Rectal smooth muscle tissue (tissue), 1 donor: ENCODE data around the gene AMPH.
"Not testable (repeated sequence)": the region's sequence is repeated elsewhere in the genome, so short reads cannot be mapped to it uniquely, and the experiment has no call there.

Source experiments
- H3K27ac ChIP-seq: one replicate; pipeline ENCODE4 v1.7.0; 2013; ENCODE audit warnings: low read depth, low read length, inconsistent platforms
- H3K27me3 ChIP-seq: one replicate; pipeline ENCODE4 v1.7.0; 2013; ENCODE audit warnings: low read length; ENCODE audit not compliant: control insufficient read depth, insufficient read depth
- H3K36me3 ChIP-seq: one replicate; pipeline ENCODE4 v1.7.0; 2013; ENCODE audit warnings: low read length; ENCODE audit not compliant: control insufficient read depth, insufficient read depth
- H3K4me1 ChIP-seq: one replicate; pipeline ENCODE4 v1.7.0; 2013; ENCODE audit warnings: low read length; ENCODE audit not compliant: control insufficient read depth, insufficient read depth
- H3K4me3 ChIP-seq: one replicate; pipeline ENCODE4 v1.7.0; 2013; ENCODE audit warnings: low read length
- H3K9ac ChIP-seq: one replicate; pipeline ENCODE4 v1.7.0; 2013; ENCODE audit warnings: low read length

The AMPH gene

DNA sequence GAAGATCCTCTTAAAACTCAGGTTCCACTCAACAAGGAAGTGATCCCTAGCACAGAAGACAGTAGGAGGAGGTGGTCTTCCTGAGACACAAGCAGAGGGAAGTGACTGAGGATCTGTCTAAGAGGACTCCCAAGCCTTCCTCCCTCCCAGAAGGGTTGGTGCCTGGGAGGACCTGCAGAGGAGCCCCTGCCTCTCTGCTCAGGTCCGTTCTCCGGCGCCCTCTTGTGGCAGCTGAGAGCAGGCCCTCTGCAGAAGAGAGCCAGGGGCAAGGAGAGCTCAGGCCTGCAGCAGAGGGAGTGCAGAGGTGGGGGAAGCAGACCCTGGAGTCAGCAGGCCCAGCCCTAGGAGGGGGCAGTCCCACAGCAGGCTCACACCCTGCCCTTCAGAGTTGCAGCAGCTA, 267.8 kb downstream of the AMPH start:
- not testable (repeated sequence) for H3K9ac ChIP-seq, H3K27me3 ChIP-seq, H3K4me1 ChIP-seq, H3K36me3 ChIP-seq, H3K4me3 ChIP-seq, H3K27ac ChIP-seq

DNA sequence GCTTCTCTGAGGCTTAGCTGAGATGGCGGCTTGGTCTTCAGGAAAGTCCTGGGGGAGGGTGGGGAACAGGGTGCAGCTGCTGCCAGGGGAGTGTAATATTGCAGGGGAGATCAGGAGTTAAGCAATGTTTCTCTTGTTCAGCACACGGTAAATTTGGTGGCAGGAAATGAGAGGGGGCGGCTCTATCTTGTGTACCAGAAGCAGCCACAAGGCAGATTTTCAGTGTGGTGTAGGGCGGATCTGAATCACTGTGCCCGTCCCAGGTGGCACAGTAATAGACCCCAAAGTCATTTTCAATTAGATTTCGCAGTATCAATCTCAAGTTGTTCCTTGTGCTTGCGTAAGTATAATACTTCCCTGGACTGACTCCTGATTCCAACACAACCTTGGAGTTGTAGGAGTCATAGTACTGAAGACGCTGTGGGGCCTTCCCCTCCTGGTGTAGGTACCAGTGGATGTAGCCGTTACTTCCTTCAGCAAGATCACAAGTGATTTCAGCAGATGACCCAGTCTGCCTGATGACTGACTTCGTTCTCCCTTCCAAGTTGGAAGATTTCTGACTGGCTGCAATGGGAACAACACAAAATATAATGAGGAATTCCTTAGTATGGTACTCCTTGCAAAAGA, 268.4 kb downstream of the AMPH start:
- not testable (repeated sequence) for H3K4me3 ChIP-seq, H3K27ac ChIP-seq, H3K36me3 ChIP-seq, H3K27me3 ChIP-seq, H3K4me1 ChIP-seq, H3K9ac ChIP-seq

DNA sequence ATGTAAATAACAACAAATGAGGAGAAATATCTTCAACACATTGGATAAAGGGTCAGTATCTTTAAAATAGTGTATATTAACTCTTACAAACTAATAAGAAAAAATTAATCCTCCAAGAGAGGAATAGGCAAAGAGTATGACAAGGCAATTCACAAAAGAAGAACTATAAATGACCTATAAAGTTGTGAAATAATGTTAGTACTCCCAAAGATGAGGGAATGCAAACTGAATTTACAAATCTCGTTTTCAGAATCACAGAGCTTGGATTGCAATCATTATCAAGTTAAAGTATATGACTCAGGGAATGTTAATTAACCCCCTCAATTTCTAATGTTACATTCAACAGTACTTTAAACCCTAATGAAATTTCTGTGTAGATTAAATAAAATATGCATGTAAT, 270.4 kb downstream of the AMPH start:
- Histone ChIP-seq H3K4me1 (no peaks in the 10 kb centered on the region), H3K9ac (no peak overlapping the region), H3K27ac (no peak overlapping the region), H3K27me3 (no peaks in the 10 kb centered on the region), H3K36me3 (no peaks in the 10 kb centered on the region), H3K4me3 (no peak overlapping the region)

DNA sequence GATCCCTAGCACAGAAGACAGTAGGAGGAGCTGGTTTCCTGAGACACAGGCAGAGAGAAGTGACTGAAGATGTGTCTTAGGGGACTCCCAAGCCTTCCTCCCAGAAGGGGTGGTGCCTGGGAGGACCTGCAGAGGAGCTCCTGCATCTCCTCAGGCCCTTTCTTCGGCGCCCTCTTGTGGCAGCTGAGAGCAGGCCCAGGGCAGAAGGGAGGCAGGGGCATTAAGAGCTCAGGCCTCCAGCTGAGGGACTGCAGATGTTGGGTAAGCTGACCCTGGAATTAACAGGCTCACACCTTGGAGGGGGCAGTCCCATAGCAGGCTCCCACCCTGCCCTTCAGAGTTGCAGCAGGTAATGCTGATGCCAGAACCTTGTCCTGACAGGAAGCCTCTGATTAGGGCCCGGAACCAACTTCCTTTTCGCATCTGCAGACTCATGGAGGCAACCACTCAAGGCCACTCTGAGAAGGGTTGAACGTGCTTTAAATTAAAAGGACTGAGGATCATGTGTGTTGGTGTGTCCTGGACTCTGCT, 272.0 kb downstream of the AMPH start:
- H3K9ac ChIP-seq, H3K27ac ChIP-seq, H3K36me3 ChIP-seq, H3K4me3 ChIP-seq, H3K4me1 ChIP-seq, H3K27me3 ChIP-seq: not testable (repeated sequence)

DNA sequence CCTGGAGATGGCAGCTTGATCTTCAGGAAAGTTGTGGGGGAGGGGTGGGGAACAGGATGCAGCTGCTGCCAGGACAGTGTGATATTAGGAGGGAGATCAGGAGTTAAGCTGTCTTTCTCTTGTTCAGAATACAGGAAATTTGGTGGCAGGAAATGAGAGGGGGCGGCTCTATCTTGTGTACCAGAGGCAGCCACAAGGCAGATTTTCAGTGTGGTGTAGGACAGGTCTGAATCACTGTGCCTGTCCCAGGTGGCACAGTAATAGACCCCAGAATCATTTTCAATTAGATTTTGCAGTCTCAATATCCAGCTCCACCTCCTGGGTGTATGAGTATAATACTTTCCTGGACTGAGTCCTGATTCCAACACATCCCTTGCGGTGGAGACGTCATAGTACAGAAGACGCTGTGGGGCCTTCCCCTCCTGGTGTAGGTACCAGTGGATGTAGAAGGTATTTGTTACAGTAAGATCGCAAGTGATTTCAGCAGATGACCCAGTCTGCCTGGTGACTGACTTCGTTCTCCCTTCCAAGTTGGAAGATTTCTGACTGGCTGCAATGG, 272.8 kb downstream of the AMPH start:
- H3K4me3 ChIP-seq, H3K36me3 ChIP-seq, H3K4me1 ChIP-seq, H3K27me3 ChIP-seq, H3K27ac ChIP-seq, H3K9ac ChIP-seq: not testable (repeated sequence)

DNA sequence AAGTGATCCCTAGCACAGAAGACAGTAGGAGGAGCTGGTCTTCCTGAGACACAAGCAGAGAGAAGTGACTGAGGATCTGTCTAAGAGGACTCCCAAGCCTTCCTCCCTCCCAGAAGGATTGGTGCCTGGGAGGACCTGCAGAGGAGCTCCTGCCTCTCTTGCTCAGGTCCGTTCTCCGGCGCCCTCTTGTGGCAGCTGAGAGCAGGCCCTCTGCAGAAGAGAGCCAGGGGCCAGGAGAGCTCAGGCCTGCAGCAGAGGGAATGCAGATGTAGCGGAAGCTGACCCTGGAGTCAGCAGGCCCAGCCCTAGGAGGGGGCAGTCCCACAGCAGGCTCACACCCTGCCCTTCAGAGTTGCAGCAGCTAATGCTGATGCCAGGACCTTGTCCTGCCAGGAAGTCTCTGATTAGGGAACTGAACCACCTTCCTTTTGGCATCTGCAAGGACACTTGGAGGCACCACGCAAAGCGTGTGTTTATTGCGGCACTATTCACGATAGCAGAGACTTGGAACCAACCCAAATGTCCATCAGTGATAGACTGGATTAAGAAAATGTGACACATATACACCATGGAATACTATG, 276.8 kb downstream of the AMPH start:
- not testable (repeated sequence) for H3K4me1 ChIP-seq

DNA sequence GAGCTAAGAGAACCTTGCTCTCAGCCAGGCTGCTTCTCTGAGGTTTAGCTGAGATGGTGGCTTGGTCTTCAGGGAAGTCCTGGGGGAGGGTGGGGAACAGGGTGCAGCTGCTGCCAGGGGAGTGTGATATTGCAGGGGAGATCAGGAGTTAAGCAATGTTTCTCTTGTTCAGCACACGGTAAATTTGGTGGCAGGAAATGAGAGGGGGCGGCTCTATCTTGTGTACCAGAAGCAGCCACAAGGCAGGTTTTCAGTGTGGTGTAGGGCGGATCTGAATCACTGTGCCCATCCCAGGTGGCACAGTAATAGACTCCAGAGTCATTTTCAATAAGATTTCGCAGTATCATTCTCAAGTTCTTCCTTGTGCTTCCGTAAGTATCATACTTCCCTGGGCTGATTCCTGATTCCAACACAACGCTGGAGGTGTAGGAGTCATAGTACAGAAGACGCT, 277.7 kb downstream of the AMPH start:
- H3K9ac ChIP-seq, H3K27ac ChIP-seq, H3K36me3 ChIP-seq, H3K4me1 ChIP-seq, H3K27me3 ChIP-seq, H3K4me3 ChIP-seq: not testable (repeated sequence)

More for the DNA sequence above, 276.8 kb downstream of the AMPH start:
- H3K9ac ChIP-seq, H3K4me3 ChIP-seq, H3K27me3 ChIP-seq, H3K27ac ChIP-seq, H3K36me3 ChIP-seq: not testable (repeated sequence)

DNA sequence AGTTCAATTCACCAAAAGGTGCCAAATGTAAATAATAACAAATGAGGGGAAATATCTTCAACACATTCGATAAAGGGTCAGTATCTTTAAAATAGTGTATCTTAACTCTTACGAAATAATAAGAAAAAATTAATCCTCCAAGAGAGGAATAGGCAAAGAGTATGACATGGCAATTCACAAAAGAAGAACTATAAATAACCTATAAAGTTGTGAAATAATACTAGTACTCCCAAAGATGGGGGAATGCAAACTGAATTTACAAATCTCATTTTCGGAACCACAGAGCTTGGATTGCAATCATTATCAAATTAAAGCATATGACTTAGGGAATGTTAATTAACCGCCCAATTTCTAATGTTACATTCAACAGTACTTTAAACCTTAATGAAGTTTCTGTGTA, 279.6 kb downstream of the AMPH start:
- Histone ChIP-seq H3K9ac (no peak overlapping the region), H3K27me3 (no peaks in the 10 kb centered on the region), H3K4me1 (no peaks in the 10 kb centered on the region), H3K27ac (no peak overlapping the region), H3K36me3 (no peaks in the 10 kb centered on the region), H3K4me3 (no peak overlapping the region)

DNA sequence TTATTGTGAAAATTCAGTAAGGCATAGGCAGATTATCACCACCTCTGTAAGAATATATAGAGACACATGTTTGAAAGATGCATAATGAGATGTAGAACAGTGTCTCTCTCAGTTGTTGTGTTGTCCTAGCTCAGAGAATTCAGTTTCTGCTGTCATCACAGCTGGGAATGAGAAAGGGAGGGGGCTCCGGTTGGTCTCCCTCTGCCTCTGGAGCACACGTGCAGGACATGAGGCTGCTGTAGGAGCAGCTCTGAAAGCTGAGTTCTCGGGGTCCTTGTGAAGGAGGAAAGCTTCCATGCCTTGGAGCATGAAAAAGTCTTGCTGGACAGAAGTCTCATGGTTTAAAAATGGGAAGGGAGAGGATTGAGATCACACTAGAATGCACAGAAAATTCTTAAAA, 280.4 kb downstream of the AMPH start:
- not testable (repeated sequence) for H3K27me3 ChIP-seq, H3K36me3 ChIP-seq, H3K9ac ChIP-seq, H3K4me1 ChIP-seq, H3K4me3 ChIP-seq, H3K27ac ChIP-seq

DNA sequence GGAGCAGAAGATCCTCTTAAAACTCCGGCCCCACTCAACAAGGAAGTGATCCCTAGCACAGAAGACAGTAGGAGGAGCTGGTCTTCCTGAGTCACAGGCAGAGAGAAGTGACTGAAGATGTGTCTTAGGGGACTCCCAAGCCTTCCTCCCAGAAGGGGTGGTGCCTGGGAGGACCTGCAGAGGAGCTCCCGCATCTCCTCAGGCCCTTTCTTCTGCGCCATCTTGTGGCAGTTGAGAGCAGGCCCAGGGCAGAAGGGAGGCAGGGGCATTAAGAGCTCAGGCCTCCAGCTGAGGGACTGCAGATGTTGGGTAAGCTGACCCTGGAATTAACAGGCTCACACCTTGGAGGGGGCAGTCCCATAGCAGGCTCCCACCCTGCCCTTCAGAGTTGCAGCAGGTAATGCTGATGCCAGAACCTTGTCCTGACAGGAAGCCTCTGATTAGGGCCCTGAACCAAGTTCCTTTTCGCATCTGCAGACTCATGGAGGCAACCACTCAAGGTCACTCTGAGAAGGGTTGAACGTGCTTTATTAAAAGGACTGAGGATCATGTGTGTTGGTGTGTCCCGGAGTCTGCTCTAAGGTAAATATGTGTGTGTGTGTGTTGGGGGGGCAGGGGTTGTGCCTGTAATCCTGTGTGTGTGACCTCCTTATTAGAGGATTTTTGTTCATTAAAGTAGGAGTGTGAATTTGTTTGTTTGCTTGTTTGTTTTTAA, 281.1 kb downstream of the AMPH start:
- not testable (repeated sequence) for H3K27me3 ChIP-seq, H3K4me3 ChIP-seq, H3K36me3 ChIP-seq, H3K27ac ChIP-seq, H3K9ac ChIP-seq, H3K4me1 ChIP-seq

DNA sequence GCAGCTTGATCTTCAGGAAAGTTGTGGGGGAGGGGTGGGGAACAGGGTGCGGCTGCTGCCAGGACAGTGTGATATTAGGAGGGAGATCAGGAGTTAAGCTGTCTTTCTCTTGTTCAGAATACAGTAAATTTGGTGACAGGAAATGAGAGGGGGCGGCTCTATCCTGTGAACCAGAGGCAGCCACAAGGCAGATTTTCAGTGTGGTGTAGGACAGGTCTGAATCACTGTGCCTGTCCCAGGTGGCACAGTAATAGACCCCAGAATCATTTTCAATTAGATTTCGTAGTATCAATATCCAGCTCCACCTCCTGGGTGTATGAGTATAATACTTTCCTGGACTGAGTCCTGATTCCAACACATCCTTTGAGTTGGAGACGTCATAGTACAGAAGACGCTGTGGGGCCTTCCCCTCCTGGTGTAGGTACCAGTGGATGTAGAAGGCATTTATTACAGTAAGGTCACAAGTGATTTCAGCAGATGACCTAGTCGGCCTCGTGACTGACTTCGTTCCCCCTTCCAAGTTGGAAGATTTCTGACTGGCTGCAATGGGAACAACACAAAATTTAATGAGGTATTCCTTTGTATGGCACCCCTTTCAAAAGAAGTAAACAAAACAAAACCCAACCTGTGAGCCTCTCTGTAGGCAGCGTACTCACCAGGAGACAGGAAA, 281.9 kb downstream of the AMPH start:
- H3K27ac ChIP-seq, H3K9ac ChIP-seq, H3K36me3 ChIP-seq, H3K4me3 ChIP-seq, H3K27me3 ChIP-seq, H3K4me1 ChIP-seq: not testable (repeated sequence)

DNA sequence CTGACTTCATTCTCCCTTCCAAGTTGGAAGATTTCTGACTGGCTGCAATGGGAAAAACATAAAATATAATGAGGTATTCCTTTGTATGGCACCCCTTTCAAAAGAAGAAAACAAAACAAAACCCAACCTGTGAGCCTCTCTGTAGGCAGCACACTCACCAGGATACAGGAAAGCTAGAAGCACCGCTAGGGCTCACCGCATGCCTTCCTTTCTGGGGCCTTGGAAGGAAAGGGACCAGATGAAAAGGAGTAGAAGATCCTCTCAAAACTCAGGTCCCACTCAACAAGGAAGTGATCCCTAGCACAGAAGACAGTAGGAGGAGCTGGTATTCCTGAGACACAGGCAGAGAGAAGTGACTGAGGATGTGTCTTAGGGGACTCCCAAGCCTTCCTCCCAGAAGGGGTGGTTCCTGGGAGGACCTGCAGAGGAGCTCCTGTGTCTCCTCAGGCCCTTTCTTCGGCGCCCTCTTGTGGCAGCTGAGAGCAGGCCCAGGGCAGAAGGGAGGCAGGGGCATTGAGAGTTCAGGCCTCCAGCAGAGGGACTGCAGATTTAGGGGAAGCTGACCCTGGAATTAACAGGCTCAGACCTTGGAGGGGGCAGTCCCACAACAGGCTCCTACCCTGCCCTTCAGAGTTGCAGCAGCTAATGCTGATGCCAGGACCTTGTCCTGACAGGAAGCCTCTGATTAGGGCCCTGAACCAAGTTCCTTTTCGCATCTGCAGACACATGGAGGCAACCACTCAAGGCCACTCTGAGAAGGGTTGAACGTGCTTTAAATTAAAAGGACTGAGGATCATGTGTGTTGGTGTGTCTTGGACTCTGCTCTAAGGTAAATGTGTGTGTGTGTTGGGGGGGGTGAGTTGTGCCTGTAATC, 285.6 kb downstream of the AMPH start:
- H3K9ac ChIP-seq, H3K27me3 ChIP-seq, H3K4me3 ChIP-seq, H3K27ac ChIP-seq, H3K36me3 ChIP-seq, H3K4me1 ChIP-seq: not testable (repeated sequence)
